ENCODE data around the gene RPL22L1.
"Not testable (repeated sequence)": the region's sequence is repeated elsewhere in the genome, so short reads cannot be mapped to it uniquely, and the experiment has no call there.

RPL22L1 gene

DNA sequence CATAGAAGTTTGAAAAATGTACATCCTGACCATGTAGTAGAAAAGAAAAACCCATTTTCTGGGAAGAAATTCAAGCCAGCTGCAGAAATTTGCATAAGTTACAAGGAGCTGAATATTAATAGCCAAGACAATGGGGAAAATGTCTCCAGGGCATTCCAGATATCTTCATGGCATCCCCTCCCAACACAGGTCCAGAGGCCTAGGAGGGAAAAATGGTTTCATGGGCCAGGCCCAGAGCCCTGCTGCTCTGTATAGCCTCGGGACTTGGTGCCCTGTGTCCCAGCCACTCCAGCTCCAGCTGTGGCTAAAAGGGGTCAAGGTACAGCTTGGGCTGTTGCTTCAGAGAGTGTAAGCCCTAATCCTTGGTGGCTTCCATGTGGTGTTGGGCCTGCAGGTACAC is 27.2 kb upstream of the RPL22L1 start:
- H3K27ac Mint-ChIP-seq; H3K4me3 Mint-ChIP-seq; intact Hi-C loops (cut with micrococcal nuclease); H3K27me3 Mint-ChIP-seq; H3K9me3 Mint-ChIP-seq; H3K4me1 Mint-ChIP-seq (ENCODE audit: low read depth); H3K36me3 Mint-ChIP-seq (ENCODE audit: low read depth): not testable (repeated sequence)

GRCh38 chr3:170896781-170897180 is 26.8 kb upstream of the RPL22L1 start:
- no peaks in the 10 kb centered on the region for H3K27me3 Mint-ChIP-seq
- H3K27ac Mint-ChIP-seq, result no peak overlapping the region
- H3K36me3 Mint-ChIP-seq (ENCODE audit: low read depth), result no peaks in the 10 kb centered on the region
- H3K4me1 Mint-ChIP-seq (ENCODE audit: low read depth), result no peaks in the 10 kb centered on the region
- no peak overlapping the region for H3K4me3 Mint-ChIP-seq
- no peaks in the 10 kb centered on the region for H3K9me3 Mint-ChIP-seq
- intact Hi-C loops (cut with micrococcal nuclease), result no loop called here

DNA sequence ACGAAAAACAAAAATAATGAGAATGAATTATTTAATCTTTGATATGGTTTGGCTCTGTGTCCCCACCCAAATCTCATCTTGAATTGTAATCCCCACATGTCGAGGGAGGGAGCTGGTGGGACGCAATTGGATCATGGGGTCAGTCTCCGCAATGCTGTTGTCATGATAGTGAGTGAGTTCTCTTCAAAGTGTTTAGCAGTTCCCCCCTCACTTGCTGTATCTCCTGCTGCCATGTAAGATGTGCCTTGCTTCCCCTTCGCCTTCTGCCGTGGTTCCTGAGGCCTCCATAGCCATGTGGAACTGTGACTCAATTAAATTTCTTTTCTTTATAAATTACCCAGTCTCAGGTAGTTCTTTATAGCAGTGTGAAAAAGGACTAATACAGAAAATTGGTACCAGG is 26.3 kb upstream of the RPL22L1 start:
- intact Hi-C loops (cut with micrococcal nuclease), result not testable (repeated sequence)

DNA sequence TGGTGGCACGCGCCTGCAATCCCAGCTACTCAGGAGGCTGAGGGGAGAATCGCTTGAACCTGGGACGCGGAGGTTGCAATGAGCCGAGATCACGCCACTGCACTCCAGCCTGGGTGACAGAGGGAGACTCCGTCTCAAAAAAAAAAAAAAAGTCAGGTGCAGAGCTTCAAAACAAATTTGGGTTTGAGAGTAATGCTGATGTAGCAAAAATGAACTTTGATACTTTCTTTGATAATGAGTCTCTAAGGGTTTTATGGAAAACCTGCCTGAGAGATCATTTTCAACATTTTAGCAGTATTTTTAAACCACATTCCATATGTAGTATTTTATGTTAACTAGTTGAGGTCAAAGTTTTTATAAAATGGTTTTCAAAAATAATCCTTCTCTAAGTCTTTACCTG is 23.9 kb upstream of the RPL22L1 start:
- Mint-ChIP-seq H3K4me3 (no peak overlapping the region), H3K9me3 (no peaks in the 10 kb centered on the region), H3K4me1 (ENCODE audit: low read depth) (no peaks in the 10 kb centered on the region), H3K27me3 (no peaks in the 10 kb centered on the region), H3K36me3 (ENCODE audit: low read depth) (no peaks in the 10 kb centered on the region), H3K27ac (no peak overlapping the region)
- intact Hi-C loops (cut with micrococcal nuclease), result no loop called here

More for the DNA sequence above, 26.3 kb upstream of the RPL22L1 start:
- not testable (repeated sequence) for H3K4me1 Mint-ChIP-seq (ENCODE audit: low read depth); H3K9me3 Mint-ChIP-seq; H3K36me3 Mint-ChIP-seq (ENCODE audit: low read depth); H3K4me3 Mint-ChIP-seq; H3K27me3 Mint-ChIP-seq; H3K27ac Mint-ChIP-seq

- Mint-ChIP-seq H3K9me3 (no peaks in the 10 kb centered on the region), H3K4me3 (no peak overlapping the region), H3K4me1 (ENCODE audit: low read depth) (no peaks in the 10 kb centered on the region), H3K36me3 (ENCODE audit: low read depth) (no peaks in the 10 kb centered on the region), H3K27me3 (no peaks in the 10 kb centered on the region), H3K27ac (no peak overlapping the region)
- intact Hi-C loops (cut with micrococcal nuclease), result no loop called here
These were observed 19.6 kb upstream of the RPL22L1 start for GRCh38 chr3:170889630-170890029.

DNA sequence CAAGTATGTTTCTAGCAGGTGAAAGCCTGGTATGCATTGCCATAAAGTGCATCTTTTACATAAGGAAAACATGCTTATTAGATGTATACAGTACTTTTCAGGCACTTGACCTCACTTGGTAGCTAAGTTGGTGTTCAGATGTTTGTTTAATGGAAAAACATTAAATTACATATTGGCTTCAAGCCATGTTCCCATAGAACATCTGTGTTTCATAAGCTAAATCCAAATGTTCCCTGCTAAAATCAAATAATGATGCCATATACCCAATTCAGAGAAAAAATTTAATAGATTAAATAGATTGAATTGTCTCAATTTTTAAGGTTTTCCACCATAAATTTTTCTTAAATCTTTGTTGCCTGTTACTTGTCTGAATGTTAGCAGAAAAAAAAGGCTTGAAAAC is 19.1 kb upstream of the RPL22L1 start:
- H3K27ac Mint-ChIP-seq, result no peak overlapping the region
- H3K9me3 Mint-ChIP-seq, result no peaks in the 10 kb centered on the region
- no peaks in the 10 kb centered on the region for H3K36me3 Mint-ChIP-seq (ENCODE audit: low read depth)
- H3K4me3 Mint-ChIP-seq, result no peak overlapping the region
- H3K27me3 Mint-ChIP-seq, result no peaks in the 10 kb centered on the region
- intact Hi-C loops (cut with micrococcal nuclease), result no loop called here
- H3K4me1 Mint-ChIP-seq (ENCODE audit: low read depth), result no peaks in the 10 kb centered on the region

DNA sequence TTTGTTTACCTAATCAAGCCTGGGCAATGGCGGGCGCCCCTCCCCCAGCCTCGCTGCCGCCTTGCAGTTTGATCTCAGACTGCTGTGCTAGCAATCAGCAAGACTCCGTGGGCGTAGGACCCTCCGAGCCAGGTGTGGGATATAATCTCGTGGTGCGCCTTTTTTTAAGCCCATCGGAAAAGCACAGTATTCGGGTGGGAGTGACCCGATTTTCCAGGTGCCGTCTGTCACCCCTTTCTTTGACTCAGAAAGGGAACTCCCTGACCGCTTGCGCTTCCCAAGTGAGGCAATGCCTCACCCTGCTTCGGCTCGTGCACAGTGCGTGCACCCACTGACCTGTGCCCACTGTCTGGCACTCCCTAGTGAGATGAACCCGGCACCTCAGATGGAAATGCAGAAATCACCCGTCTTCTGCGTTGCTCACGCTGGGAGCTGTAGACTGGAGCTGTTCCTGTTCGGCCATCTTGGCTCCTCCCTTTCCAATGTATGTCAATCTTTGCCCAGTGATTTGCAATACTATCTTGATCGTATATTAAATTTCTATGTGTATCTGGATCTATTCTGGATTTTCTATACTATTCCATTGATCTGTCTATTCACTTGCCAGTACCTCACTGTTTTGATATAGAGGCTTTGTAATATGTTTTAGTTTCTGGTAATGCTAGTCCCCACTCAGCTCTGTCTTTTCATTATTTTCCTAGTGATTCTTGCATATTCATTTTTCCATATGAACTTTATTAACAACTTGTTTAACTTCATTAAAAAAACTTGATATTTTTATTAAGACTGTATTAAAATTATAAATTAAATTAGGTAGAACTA is 14.3 kb upstream of the RPL22L1 start:
- intact Hi-C loops (cut with micrococcal nuclease); H3K27me3 Mint-ChIP-seq; H3K36me3 Mint-ChIP-seq (ENCODE audit: low read depth); H3K27ac Mint-ChIP-seq; H3K9me3 Mint-ChIP-seq; H3K4me1 Mint-ChIP-seq (ENCODE audit: low read depth); H3K4me3 Mint-ChIP-seq: not testable (repeated sequence)

DNA sequence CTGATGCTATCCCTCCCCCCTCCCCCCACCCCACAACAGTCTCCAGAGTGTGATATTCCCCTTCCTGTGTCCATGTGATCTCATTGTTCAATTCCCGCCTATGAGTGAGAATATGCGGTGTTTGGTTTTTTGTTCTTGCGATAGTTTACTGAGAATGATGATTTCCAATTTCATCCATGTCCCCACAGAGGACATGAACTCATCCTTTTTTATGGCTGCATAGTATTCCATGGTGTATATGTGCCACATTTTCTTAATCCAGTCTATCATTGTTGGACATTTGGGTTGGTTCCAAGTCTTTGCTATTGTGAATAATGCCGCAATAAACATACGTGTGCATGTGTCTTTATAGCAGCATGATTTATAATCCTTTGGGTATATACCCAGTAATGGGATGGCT is 8.7 kb upstream of the RPL22L1 start:
- not testable (repeated sequence) for H3K27ac Mint-ChIP-seq; H3K9me3 Mint-ChIP-seq; H3K27me3 Mint-ChIP-seq; H3K4me3 Mint-ChIP-seq; H3K4me1 Mint-ChIP-seq (ENCODE audit: low read depth); H3K36me3 Mint-ChIP-seq (ENCODE audit: low read depth)
- intact Hi-C loops (cut with micrococcal nuclease), result loop anchor here (10.0 kb wide), 1 partner anchor 914 kb away; the partner anchor contains the start of gene SEC62

DNA sequence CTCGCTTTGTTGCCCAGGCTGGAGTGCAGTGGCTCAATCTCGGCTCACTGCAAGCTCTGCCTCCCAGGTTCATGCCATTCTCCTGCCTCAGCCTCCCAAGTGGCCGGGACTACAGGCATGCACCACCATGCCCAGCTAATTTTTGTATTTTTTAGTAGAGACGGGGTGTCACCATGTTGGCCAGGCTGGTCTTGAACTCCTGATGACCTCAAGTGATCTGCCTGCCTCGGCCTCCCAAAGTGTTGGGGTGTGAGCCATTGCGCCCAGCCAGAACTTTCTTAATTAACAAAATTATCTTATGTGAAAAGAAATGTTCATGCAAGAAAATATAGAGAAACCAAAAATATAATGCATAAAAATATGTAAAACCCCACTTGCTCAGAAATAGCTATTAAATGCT is 7.3 kb upstream of the RPL22L1 start:
- intact Hi-C loops (cut with micrococcal nuclease), result loop anchor here (10.0 kb wide), 1 partner anchor 913 kb away; the partner anchor contains the start of gene SEC62
- H3K36me3 Mint-ChIP-seq (ENCODE audit: low read depth); H3K4me1 Mint-ChIP-seq (ENCODE audit: low read depth); H3K4me3 Mint-ChIP-seq; H3K9me3 Mint-ChIP-seq; H3K27me3 Mint-ChIP-seq; H3K27ac Mint-ChIP-seq: not testable (repeated sequence)

GRCh38 chr3:170876537-170876936 is 6.5 kb upstream of the RPL22L1 start:
- intact Hi-C loops (cut with micrococcal nuclease), result loop anchor here (10.0 kb wide), 1 partner anchor 912 kb away; the partner anchor contains the start of gene SEC62
- H3K4me1 Mint-ChIP-seq (ENCODE audit: low read depth), result no peaks in the 10 kb centered on the region
- H3K27ac Mint-ChIP-seq, result no peak overlapping the region
- no peaks in the 10 kb centered on the region for H3K36me3 Mint-ChIP-seq (ENCODE audit: low read depth)
- H3K27me3 Mint-ChIP-seq, result no peaks in the 10 kb centered on the region
- no peak overlapping the region for H3K4me3 Mint-ChIP-seq
- no peaks in the 10 kb centered on the region for H3K9me3 Mint-ChIP-seq

GRCh38 chr3:170869239-170869590 is 780 bp downstream of the RPL22L1 start:
- peak overlapping the region; percentile 99 for H3K27ac Mint-ChIP-seq

GRCh38 chr3:170868577-170869238 is 1.3 kb downstream of the RPL22L1 start:
- peak overlapping the region; percentile 96 for H3K4me3 Mint-ChIP-seq
- peaks cover 21% of the 10 kb centered on the region for H3K4me1 Mint-ChIP-seq (ENCODE audit: low read depth)
- H3K27ac Mint-ChIP-seq, result peak overlapping the region; percentile 99
- no peaks in the 10 kb centered on the region for H3K9me3 Mint-ChIP-seq
- intact Hi-C loops (cut with micrococcal nuclease), result loop anchor here (5.0 to 10.0 kb wide), 2 partner anchors 39 to 1104 kb away; partner anchors contain the start of genes ACTRT3, EIF5A2 and TERC
- peaks cover 50% of the 10 kb centered on the region for H3K36me3 Mint-ChIP-seq (ENCODE audit: low read depth)
- no peaks in the 10 kb centered on the region for H3K27me3 Mint-ChIP-seq

More at GRCh38 chr3:170869239-170869590, 780 bp downstream of the RPL22L1 start:
- Mint-ChIP-seq H3K36me3 (ENCODE audit: low read depth) (peaks cover 47% of the 10 kb centered on the region), H3K27me3 (no peaks in the 10 kb centered on the region), H3K9me3 (no peaks in the 10 kb centered on the region), H3K4me3 (peak overlapping the region; percentile 96), H3K4me1 (ENCODE audit: low read depth) (peaks cover 16% of the 10 kb centered on the region)
- intact Hi-C loops (cut with micrococcal nuclease), result loop anchor here (5.0 to 10.0 kb wide), 2 partner anchors 38 to 1104 kb away; partner anchors contain the start of genes ACTRT3, EIF5A2 and TERC

DNA sequence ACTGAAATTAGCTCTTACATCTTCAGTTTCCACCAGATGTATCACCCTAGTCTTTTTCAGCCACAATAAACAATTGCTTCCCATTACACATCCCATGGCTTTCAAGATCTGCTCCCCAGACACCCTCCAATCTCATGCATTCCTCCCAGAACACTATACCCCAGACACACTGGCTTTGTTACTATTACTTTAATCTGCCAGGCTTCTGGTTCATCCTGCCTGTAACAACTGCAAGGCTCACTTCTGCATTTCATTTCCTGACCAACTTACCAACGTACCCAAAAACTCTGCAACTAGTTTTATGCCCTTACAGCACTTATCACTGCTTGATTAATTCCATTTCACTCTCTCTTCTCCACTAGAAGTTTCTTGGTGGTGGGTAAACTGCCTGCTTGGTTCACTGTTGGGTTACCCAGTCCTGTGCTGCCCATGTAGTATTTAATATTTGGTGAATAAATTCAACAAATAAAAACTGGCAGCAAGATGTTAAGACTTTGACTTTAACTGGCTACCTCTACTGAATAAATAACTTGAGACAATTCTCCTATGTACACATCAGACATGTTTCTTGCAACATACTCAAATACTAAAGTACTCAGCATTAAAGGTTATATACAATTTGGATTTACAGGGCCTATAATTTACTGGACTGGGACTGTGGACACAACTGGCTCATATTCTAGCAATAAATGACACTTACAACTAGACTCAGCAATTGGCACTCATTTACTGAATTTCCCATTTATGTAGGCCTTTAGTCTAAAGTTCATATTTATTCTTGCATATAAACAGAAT is 2.7 kb downstream of the RPL22L1 start:
- H3K4me3 Mint-ChIP-seq, result peak overlapping the region; percentile 54
- peaks cover 50% of the 10 kb centered on the region for H3K36me3 Mint-ChIP-seq (ENCODE audit: low read depth)
- no peaks in the 10 kb centered on the region for H3K27me3 Mint-ChIP-seq
- no peaks in the 10 kb centered on the region for H3K9me3 Mint-ChIP-seq
- intact Hi-C loops (cut with micrococcal nuclease), result loop anchor here (5.0 to 10.0 kb wide), 2 partner anchors 40 to 1103 kb away; partner anchors contain the start of genes ACTRT3, EIF5A2 and TERC
- peak overlapping the region; percentile 18 for H3K27ac Mint-ChIP-seq
- peaks cover 21% of the 10 kb centered on the region for H3K4me1 Mint-ChIP-seq (ENCODE audit: low read depth)

- H3K27ac Mint-ChIP-seq, result no peak overlapping the region
- H3K36me3 Mint-ChIP-seq (ENCODE audit: low read depth), result peaks cover 50% of the 10 kb centered on the region
- no peak overlapping the region for H3K4me3 Mint-ChIP-seq
- peaks cover 21% of the 10 kb centered on the region for H3K4me1 Mint-ChIP-seq (ENCODE audit: low read depth)
- no peaks in the 10 kb centered on the region for H3K9me3 Mint-ChIP-seq
- intact Hi-C loops (cut with micrococcal nuclease), result loop anchor here (5.0 to 10.0 kb wide), 2 partner anchors 41 to 1102 kb away; partner anchors contain the start of genes ACTRT3, EIF5A2 and TERC
- H3K27me3 Mint-ChIP-seq, result no peaks in the 10 kb centered on the region
These were observed 3.5 kb downstream of the RPL22L1 start for GRCh38 chr3:170866499-170866898.
